GM19239 (cell line): Measurements from ENCODE around the gene ZNF618.

Experiments used
- DNase-seq: peaks from one replicate; pipeline ENCODE4 v3.0.0; 2011; ENCODE audit warnings: low spot score; ENCODE audit not compliant: insufficient read length
- FAIRE-seq: peaks from 2 replicates; lab custom pipeline; 2011; peaks lifted over from hg19 to GRCh38; lab: Jason Lieb, UNC

ZNF618 gene

GRCh38 chr9:114049441-114050225 is 173.5 kb downstream of the ZNF618 start:
- DNase-seq (no peak), FAIRE-seq (no peak)

GRCh38 chr9:114050226-114050568 is 174.1 kb downstream of the ZNF618 start:
- DNase-seq (no peak), FAIRE-seq (no peak)

GRCh38 chr9:114050646-114051045 is 174.5 kb downstream of the ZNF618 start:
- FAIRE-seq: no peak
- no peak for DNase-seq

GRCh38 chr9:114051281-114051680 is 175.2 kb downstream of the ZNF618 start:
- no peak for FAIRE-seq
- no peak for DNase-seq

- DNase-seq: no peak
- FAIRE-seq: no peak
These were observed 175.6 kb downstream of the ZNF618 start for GRCh38 chr9:114051706-114052105.

GRCh38 chr9:114053246-114054005 is 177.3 kb downstream of the ZNF618 start:
- DNase-seq: no peak
- no peak for FAIRE-seq

GRCh38 chr9:114054191-114054690 is 178.1 kb downstream of the ZNF618 start:
- no peak for DNase-seq
- FAIRE-seq: no peak

- FAIRE-seq (no peak), DNase-seq (no peak)
These were observed 179.0 kb downstream of the ZNF618 start for GRCh38 chr9:114055061-114055460.

- FAIRE-seq (no peak), DNase-seq (no peak)
These were observed 179.8 kb downstream of the ZNF618 start for GRCh38 chr9:114055894-114056293.

- FAIRE-seq (no peak), DNase-seq (no peak)
These were observed 180.4 kb downstream of the ZNF618 start for GRCh38 chr9:114056527-114056926.

- no peak for FAIRE-seq
- no peak for DNase-seq
These were observed 181.2 kb downstream of the ZNF618 start for GRCh38 chr9:114057161-114057885.

GRCh38 chr9:114058688-114059046 is 182.6 kb downstream of the ZNF618 start:
- DNase-seq: no peak

GRCh38 chr9:114059047-114059803 is 183.1 kb downstream of the ZNF618 start:
- FAIRE-seq (no peak), DNase-seq (no peak)

More at GRCh38 chr9:114058688-114059046, 182.6 kb downstream of the ZNF618 start:
- no peak for FAIRE-seq

GRCh38 chr9:114060070-114060469 is 184.0 kb downstream of the ZNF618 start:
- FAIRE-seq (no peak), DNase-seq (no peak)

- DNase-seq: no peak
- FAIRE-seq: no peak
These were observed 184.6 kb downstream of the ZNF618 start for GRCh38 chr9:114060711-114061110.

- no peak for FAIRE-seq
These were observed 185.2 kb downstream of the ZNF618 start for GRCh38 chr9:114061292-114061691.

GRCh38 chr9:114061830-114062474 is 185.8 kb downstream of the ZNF618 start:
- no peak for FAIRE-seq
- DNase-seq: no peak

More at GRCh38 chr9:114061292-114061691, 185.2 kb downstream of the ZNF618 start:
- no peak for DNase-seq

GRCh38 chr9:114065304-114065703 is 189.2 kb downstream of the ZNF618 start:
- FAIRE-seq (no peak), DNase-seq (no peak)

GRCh38 chr9:114069476-114070187 is 193.5 kb downstream of the ZNF618 start:
- DNase-seq (no peak), FAIRE-seq (no peak)
